RWPE2 (cell line): ENCODE data around the gene ARID4B.

Experiments used
- ATAC-seq: fragments of 200-7000 bp; cut with Tn5 transposase; 3 replicates; pipeline ENCODE4 v1.9.1; 2021; ENCODE audit warnings: low read depth
- DNase-seq: peaks from one replicate; pipeline ENCODE4 v3.0.0-alpha.2; 2020; ENCODE audit warnings: low spot score
- H3K27ac ChIP-seq: fragments of 450-650 bp; 2 replicates; pipeline ENCODE4 v1.5.1; 2017; ENCODE audit warnings: mild to moderate bottlenecking; ENCODE audit not compliant: poor library complexity, severe bottlenecking
- H3K27me3 ChIP-seq: fragments of 250-450 bp; sonication (Bioruptor Pico); 2 replicates; pipeline ENCODE4 v1.5.1; 2021; ENCODE audit warnings: mild to moderate bottlenecking, moderate library complexity; ENCODE audit not compliant: insufficient read depth, poor library complexity, severe bottlenecking
- H3K36me3 ChIP-seq: fragments of 250-450 bp; sonication (Bioruptor Pico); 2 replicates; pipeline ENCODE4 v1.5.1; 2020; ENCODE audit warnings: low read depth, mild to moderate bottlenecking, moderate library complexity
- H3K4me1 ChIP-seq: fragments of 250-450 bp; sonication (Bioruptor Pico); 2 replicates; pipeline ENCODE4 v1.5.1; 2021; ENCODE audit warnings: mild to moderate bottlenecking, moderate library complexity; ENCODE audit not compliant: insufficient read depth, poor library complexity, severe bottlenecking
- H3K4me3 ChIP-seq: fragments of 250-450 bp; sonication (Bioruptor Pico); 2 replicates; pipeline ENCODE4 v1.5.1; 2021; ENCODE audit warnings: mild to moderate bottlenecking, moderate library complexity; ENCODE audit not compliant: severe bottlenecking
- H3K9me3 ChIP-seq: fragments of 250-450 bp; sonication (Bioruptor Pico); 2 replicates; pipeline ENCODE4 v1.5.1; 2021; ENCODE audit warnings: mild to moderate bottlenecking, moderate library complexity; ENCODE audit not compliant: severe bottlenecking
- CTCF ChIP-seq: fragments of 450-650 bp; IDR thresholded peaks from one replicate; pipeline ENCODE4 v1.5.1; 2017; ENCODE audit warnings: mild to moderate bottlenecking, moderate library complexity; ENCODE audit not compliant: poor library complexity, severe bottlenecking

The ARID4B gene

GRCh38 chr1:235151033-235151432, 176.9 kb downstream of the ARID4B start:
- Histone ChIP-seq H3K36me3 (peaks cover 69% of the 10 kb centered on the region), H3K4me1 (no peaks in the 10 kb centered on the region), H3K9me3 (no peaks in the 10 kb centered on the region), H3K4me3 (no peak overlapping the region), H3K27me3 (no peaks in the 10 kb centered on the region), H3K27ac (no peak overlapping the region)
- no peak for DNase-seq
- TF ChIP-seq CTCF = no peak
- no peak for ATAC-seq

GRCh38 chr1:235149824-235150223, 178.2 kb downstream of the ARID4B start:
- H3K36me3 ChIP-seq = peaks cover 65% of the 10 kb centered on the region
- no peaks in the 10 kb centered on the region for H3K4me1 ChIP-seq
- TF ChIP-seq CTCF = no peak
- no peak for DNase-seq
- H3K27me3 ChIP-seq = no peaks in the 10 kb centered on the region
- H3K9me3 ChIP-seq = no peaks in the 10 kb centered on the region
- no peak overlapping the region for H3K4me3 ChIP-seq
- ATAC-seq = no peak
- H3K27ac ChIP-seq = no peak overlapping the region

GRCh38 chr1:235147269-235147668, 180.7 kb downstream of the ARID4B start:
- no peak for TF ChIP-seq CTCF
- no peak overlapping the region for H3K4me3 ChIP-seq
- H3K36me3 ChIP-seq = peaks cover 55% of the 10 kb centered on the region
- no peak for DNase-seq
- H3K27ac ChIP-seq = no peak overlapping the region
- no peaks in the 10 kb centered on the region for H3K4me1 ChIP-seq
- ATAC-seq = no peak
- H3K9me3 ChIP-seq = no peaks in the 10 kb centered on the region
- H3K27me3 ChIP-seq = no peaks in the 10 kb centered on the region

GRCh38 chr1:235145639-235146038, 182.3 kb downstream of the ARID4B start:
- ATAC-seq (no peak), DNase-seq (no peak)
- Histone ChIP-seq H3K27ac (no peak overlapping the region), H3K4me1 (no peaks in the 10 kb centered on the region), H3K9me3 (no peaks in the 10 kb centered on the region), H3K36me3 (peaks cover 47% of the 10 kb centered on the region), H3K4me3 (no peak overlapping the region), H3K27me3 (no peaks in the 10 kb centered on the region)
- TF ChIP-seq CTCF = no peak

DNA sequence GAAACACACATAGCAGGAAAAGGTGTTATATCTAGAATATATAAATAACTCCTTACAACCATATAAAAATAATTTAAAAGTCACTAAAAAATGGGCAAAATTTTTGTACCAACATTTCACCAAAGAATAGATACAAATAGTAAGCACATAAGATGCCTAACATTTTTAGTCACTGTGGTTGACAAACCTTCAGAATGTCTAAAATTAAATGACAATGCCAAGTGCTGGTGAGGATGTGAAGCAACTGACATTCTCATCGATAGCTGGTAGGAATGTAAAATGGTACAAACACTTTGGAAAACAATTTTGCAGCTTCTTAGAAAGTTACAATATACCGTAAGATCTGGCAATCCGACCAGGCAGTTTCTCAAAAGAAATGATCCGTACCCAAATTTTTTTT, 185.0 kb downstream of the ARID4B start:
- H3K9me3 ChIP-seq = no peaks in the 10 kb centered on the region
- no peaks in the 10 kb centered on the region for H3K4me1 ChIP-seq
- H3K4me3 ChIP-seq = no peak overlapping the region
- ATAC-seq (no peak), DNase-seq (no peak)
- no peak overlapping the region for H3K27ac ChIP-seq
- H3K27me3 ChIP-seq = no peaks in the 10 kb centered on the region
- peaks cover 44% of the 10 kb centered on the region for H3K36me3 ChIP-seq
- TF ChIP-seq CTCF = no peak
